Upper lobe of right lung (tissue), 1 donor: Measurements from ENCODE around the gene OR10T2. TPM values are rescaled to one million over a fixed set of nuclear protein-coding genes. Genes with fewer than 3 reads are reported as not detected.
"Not testable (repeated sequence)": the region's sequence is repeated elsewhere in the genome, so short reads cannot be mapped to it uniquely, and the experiment has no call there.

Experiments
- ATAC-seq: fragments of 200-7000 bp; cut with Tn5 transposase; one replicate; pipeline ENCODE4 v1.9.1; 2020; ENCODE audit warnings: mild to moderate bottlenecking, moderate library complexity
- DNase-seq: peaks from one replicate; pipeline ENCODE4 v3.0.0-alpha.2; 2020
- H3K27ac ChIP-seq: fragments of 200-600 bp; one replicate; pipeline ENCODE4 v1.8.0; 2022
- H3K27me3 ChIP-seq: fragments of 200-600 bp; one replicate; pipeline ENCODE4 v1.8.0; 2022; ENCODE audit warnings: mild to moderate bottlenecking
- H3K36me3 ChIP-seq: fragments of 200-600 bp; one replicate; pipeline ENCODE4 v1.8.0; 2022
- H3K4me1 ChIP-seq: fragments of 200-600 bp; one replicate; pipeline ENCODE4 v1.8.0; 2022
- H3K4me3 ChIP-seq: fragments of 200-600 bp; one replicate; pipeline ENCODE4 v1.8.0; 2022; ENCODE audit warnings: mild to moderate bottlenecking
- H3K9me3 ChIP-seq: fragments of 200-600 bp; one replicate; pipeline ENCODE4 v1.8.0; 2022
- intact Hi-C: fragments of 100-400 bp; cut with DNase I; formaldehyde crosslinking; loops from one replicate; pipeline ENCODE4 v1.11.0; 2022
- long read RNA-seq: library from polyadenylated mRNA; unstranded; transcript quantifications from one replicate; pipeline ENCODE4 v2.0.0, GENCODE V29; 2021
- total RNA-seq: library from RNA; stranded (reverse); fragmentation: NEBNext Ultra II Directional; extraction: Animal tissue kit (Norgen Biotek cat#: 25700); gene quantifications from one replicate; pipeline ENCODE4 v1.2.1, GENCODE V29; 2021
- TF ChIP-seq, protein P1 (sequence below): fragments of 200-600 bp; IDR thresholded peaks from one replicate; pipeline ENCODE4 v1.8.0; 2022; ENCODE audit warnings: antibody characterized with exemption
- donor health status: DM: no; HTN: yes; CAD: no; lungs with severe emphysema.

The OR10T2 gene, protein sequence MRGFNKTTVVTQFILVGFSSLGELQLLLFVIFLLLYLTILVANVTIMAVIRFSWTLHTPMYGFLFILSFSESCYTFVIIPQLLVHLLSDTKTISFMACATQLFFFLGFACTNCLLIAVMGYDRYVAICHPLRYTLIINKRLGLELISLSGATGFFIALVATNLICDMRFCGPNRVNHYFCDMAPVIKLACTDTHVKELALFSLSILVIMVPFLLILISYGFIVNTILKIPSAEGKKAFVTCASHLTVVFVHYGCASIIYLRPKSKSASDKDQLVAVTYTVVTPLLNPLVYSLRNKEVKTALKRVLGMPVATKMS
- total RNA-seq, result not detected
- long read RNA-seq, result 0 reads

- intact Hi-C loops, result no loop called here
- no peak for DNase-seq
- Histone ChIP-seq H3K9me3 (no peaks in the 10 kb centered on the region), H3K27me3 (no peaks in the 10 kb centered on the region), H3K4me3 (no peak within 1 kb of the TSS), H3K4me1 (no peaks in the 10 kb centered on the region), H3K36me3 (no peaks in the 10 kb centered on the region), H3K27ac (no peak within 1 kb of the TSS)
- no peak for ATAC-seq
- TF ChIP-seq, protein P1, sequence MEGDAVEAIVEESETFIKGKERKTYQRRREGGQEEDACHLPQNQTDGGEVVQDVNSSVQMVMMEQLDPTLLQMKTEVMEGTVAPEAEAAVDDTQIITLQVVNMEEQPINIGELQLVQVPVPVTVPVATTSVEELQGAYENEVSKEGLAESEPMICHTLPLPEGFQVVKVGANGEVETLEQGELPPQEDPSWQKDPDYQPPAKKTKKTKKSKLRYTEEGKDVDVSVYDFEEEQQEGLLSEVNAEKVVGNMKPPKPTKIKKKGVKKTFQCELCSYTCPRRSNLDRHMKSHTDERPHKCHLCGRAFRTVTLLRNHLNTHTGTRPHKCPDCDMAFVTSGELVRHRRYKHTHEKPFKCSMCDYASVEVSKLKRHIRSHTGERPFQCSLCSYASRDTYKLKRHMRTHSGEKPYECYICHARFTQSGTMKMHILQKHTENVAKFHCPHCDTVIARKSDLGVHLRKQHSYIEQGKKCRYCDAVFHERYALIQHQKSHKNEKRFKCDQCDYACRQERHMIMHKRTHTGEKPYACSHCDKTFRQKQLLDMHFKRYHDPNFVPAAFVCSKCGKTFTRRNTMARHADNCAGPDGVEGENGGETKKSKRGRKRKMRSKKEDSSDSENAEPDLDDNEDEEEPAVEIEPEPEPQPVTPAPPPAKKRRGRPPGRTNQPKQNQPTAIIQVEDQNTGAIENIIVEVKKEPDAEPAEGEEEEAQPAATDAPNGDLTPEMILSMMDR, result no peak
Observed at GRCh38 chr1:158398818-158399514, at the start of gene OR10T2. TSS of gene OR10T2 (minus strand) at chr1:158399466. CDS start at chr1:158399466, 0 bp downstream.

- Histone ChIP-seq H3K4me3 (no peak overlapping the region), H3K27me3 (no peaks in the 10 kb centered on the region), H3K9me3 (no peaks in the 10 kb centered on the region), H3K4me1 (no peaks in the 10 kb centered on the region), H3K27ac (no peak overlapping the region), H3K36me3 (no peaks in the 10 kb centered on the region)
- no peak for ATAC-seq
- intact Hi-C loops, result no loop called here
- TF ChIP-seq, protein P1, result no peak
- no peak for DNase-seq
Observed at GRCh38 chr1:158445376-158445775, 46.1 kb upstream of the OR10T2 start.

DNA sequence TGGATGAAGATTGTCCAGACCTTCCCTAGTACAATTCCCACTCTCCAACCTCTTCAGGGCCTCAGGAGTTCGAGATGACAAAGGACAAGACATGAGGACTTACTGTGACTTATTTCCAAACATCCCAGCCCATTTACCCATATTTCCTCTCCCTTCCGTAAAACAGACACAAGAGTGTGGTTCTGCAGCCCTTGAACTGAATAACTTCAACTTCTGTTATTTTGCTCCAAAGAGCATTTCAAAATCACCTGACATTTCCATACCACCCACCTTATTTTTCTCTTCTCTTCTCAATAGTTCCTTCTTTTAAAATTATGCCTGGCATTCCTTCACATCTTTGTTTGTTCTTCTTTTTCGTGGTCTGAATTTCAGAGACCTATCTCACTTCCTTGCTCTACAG is 35.5 kb upstream of the OR10T2 start:
- intact Hi-C loops, result no loop called here
- Histone ChIP-seq H3K4me3 (no peak overlapping the region), H3K36me3 (no peaks in the 10 kb centered on the region), H3K9me3 (no peaks in the 10 kb centered on the region), H3K27ac (no peak overlapping the region), H3K4me1 (peaks cover 5% of the 10 kb centered on the region), H3K27me3 (no peaks in the 10 kb centered on the region)
- ATAC-seq (peak; percentile 55), DNase-seq (no peak)
- TF ChIP-seq, protein P1, result no peak

GRCh38 chr1:158430163-158430562 is 30.9 kb upstream of the OR10T2 start:
- H3K4me3 ChIP-seq, H3K9me3 ChIP-seq, H3K27ac ChIP-seq, intact Hi-C loops, DNase-seq, H3K27me3 ChIP-seq, H3K4me1 ChIP-seq, ATAC-seq, H3K36me3 ChIP-seq: not testable (repeated sequence)

GRCh38 chr1:158426137-158426536 is 26.9 kb upstream of the OR10T2 start, which contains the start of gene OR10K2:
TSS of gene OR10K2 (minus strand) at chr1:158426237. CDS start at chr1:158420866, 5,371 bp downstream.
- H3K36me3 ChIP-seq, result no peaks in the 10 kb centered on the region
- no peak for ATAC-seq

DNA sequence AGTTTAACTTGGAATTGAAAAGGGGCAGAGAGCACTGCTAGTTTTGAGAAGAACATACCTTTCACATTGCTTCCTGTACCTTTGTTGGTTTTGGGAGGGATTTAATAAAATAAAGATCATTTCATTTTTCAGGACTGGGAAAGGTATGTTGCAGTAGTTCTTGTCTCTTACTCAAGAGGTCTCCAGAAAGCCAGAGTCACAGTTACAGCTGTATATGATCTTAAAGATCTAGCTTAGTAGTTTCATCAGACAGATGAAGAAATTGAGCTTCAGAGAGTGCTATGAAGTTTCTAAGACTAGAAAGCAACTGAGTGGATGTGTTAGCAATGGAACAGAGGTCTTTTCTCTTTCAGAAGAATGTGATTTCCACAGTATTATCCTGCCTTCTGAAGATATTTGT is 25.8 kb upstream of the OR10T2 start:
- H3K4me3 ChIP-seq, result no peak overlapping the region
- DNase-seq (no peak), ATAC-seq (no peak)
- H3K9me3 ChIP-seq, result no peaks in the 10 kb centered on the region
- no peaks in the 10 kb centered on the region for H3K36me3 ChIP-seq
- no peaks in the 10 kb centered on the region for H3K4me1 ChIP-seq
- no peak overlapping the region for H3K27ac ChIP-seq
- intact Hi-C loops, result no loop called here
- TF ChIP-seq, protein P1, result no peak
- no peaks in the 10 kb centered on the region for H3K27me3 ChIP-seq

More at GRCh38 chr1:158426137-158426536, 26.9 kb upstream of the OR10T2 start, which contains the start of gene OR10K2:
- H3K27me3 ChIP-seq, result no peaks in the 10 kb centered on the region
- H3K27ac ChIP-seq, result no peak within 1 kb of the TSS
- DNase-seq, result no peak
- no peaks in the 10 kb centered on the region for H3K9me3 ChIP-seq
- H3K4me3 ChIP-seq, result no peak within 1 kb of the TSS
- TF ChIP-seq, protein P1, result no peak
- no peaks in the 10 kb centered on the region for H3K4me1 ChIP-seq
- intact Hi-C loops, result no loop called here
